Spleen (tissue), 7 donors: Measurements from ENCODE around the gene DLG1.

Experiments
- POLR2A ChIP-seq, 3 donors: fragments of 450-650 bp; IDR thresholded peaks; one replicate each; pipeline ENCODE4 v1.5.1; 2017; ENCODE audit warnings: antibody characterized with exemption in 3 of 3, mild to moderate bottlenecking in 1 of 3
- POLR2AphosphoS5 ChIP-seq, 3 donors: sonication (generic); formaldehyde crosslinking; IDR thresholded peaks; one replicate each; pipeline ENCODE4 v1.5.1; 2017; ENCODE audit warnings: antibody characterized with exemption in 3 of 3
- TF ChIP-seq, protein P1 (sequence below), 11 experiments: fragments of 200-600 bp in 7 of 11; fragments of 450-650 bp in 4 of 11; sonication (generic) in 4 of 11; IDR thresholded peaks in 8 of 11; conservative IDR thresholded peaks in 3 of 11; 1 replicate in 7 of 11; 2 replicates in 4 of 11; pipeline versions ENCODE4 v1.4.0 to v1.8.0; 2016 to 2021; ENCODE audit warnings: antibody characterized with exemption in 11 of 11, inconsistent platforms in 4 of 11, mild to moderate bottlenecking in 1 of 11
- donor health status: DM: no; HTN: no; CAD: no; lungs with moderate emphysema.
- donor health status: DM: no; HTN: no; CAD: no.
- donor health status: DM: no; HTN: no; CAD: no.

GRCh38 chr3:197219619-197220018 lies 78.8 kb downstream of the DLG1 start:
- no peak for TF ChIP-seq POLR2AphosphoS5 (IDR thresholded peaks at IDR 0.05)
- TF ChIP-seq, protein P1, sequence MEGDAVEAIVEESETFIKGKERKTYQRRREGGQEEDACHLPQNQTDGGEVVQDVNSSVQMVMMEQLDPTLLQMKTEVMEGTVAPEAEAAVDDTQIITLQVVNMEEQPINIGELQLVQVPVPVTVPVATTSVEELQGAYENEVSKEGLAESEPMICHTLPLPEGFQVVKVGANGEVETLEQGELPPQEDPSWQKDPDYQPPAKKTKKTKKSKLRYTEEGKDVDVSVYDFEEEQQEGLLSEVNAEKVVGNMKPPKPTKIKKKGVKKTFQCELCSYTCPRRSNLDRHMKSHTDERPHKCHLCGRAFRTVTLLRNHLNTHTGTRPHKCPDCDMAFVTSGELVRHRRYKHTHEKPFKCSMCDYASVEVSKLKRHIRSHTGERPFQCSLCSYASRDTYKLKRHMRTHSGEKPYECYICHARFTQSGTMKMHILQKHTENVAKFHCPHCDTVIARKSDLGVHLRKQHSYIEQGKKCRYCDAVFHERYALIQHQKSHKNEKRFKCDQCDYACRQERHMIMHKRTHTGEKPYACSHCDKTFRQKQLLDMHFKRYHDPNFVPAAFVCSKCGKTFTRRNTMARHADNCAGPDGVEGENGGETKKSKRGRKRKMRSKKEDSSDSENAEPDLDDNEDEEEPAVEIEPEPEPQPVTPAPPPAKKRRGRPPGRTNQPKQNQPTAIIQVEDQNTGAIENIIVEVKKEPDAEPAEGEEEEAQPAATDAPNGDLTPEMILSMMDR (IDR thresholded peaks at IDR 0.05 in 8 of 11, conservative IDR thresholded peaks at IDR 0.05 in 3 of 11), result no peak
- TF ChIP-seq POLR2A (IDR thresholded peaks at IDR 0.05), result no peak
